Measurements from ENCODE around the gene CRYBG1. TPM values are rescaled to one million over a fixed set of nuclear protein-coding genes. Genes with fewer than 3 reads are reported as not detected.
"Not testable (repeated sequence)": the region's sequence is repeated elsewhere in the genome, so short reads cannot be mapped to it uniquely, and the experiment has no call there.

Gene CRYBG1
- total RNA-seq, 1 experiment from 2014 or later: 2.3 TPM

GRCh38 chr6:106537662-106538061 is 177.1 kb downstream of the CRYBG1 start:
- Histone ChIP-seq H3K36me3 (no peaks in the 10 kb centered on the region), H3K9me3 (no peaks in the 10 kb centered on the region), H3K4me3 (no peak overlapping the region), H3K27me3 (no peaks in the 10 kb centered on the region)
- DNase-seq: no peak

GRCh38 chr6:106538145-106538544 is 177.6 kb downstream of the CRYBG1 start:
- H3K9me3 ChIP-seq: no peaks in the 10 kb centered on the region
- no peaks in the 10 kb centered on the region for H3K36me3 ChIP-seq
- H3K4me3 ChIP-seq: no peak overlapping the region
- DNase-seq: no peak
- no peaks in the 10 kb centered on the region for H3K27me3 ChIP-seq

GRCh38 chr6:106539936-106540335 is 179.4 kb downstream of the CRYBG1 start:
- H3K27me3 ChIP-seq: no peaks in the 10 kb centered on the region
- H3K36me3 ChIP-seq: no peaks in the 10 kb centered on the region
- no peaks in the 10 kb centered on the region for H3K9me3 ChIP-seq
- DNase-seq: no peak
- no peak overlapping the region for H3K4me3 ChIP-seq

GRCh38 chr6:106540432-106540831 is 179.9 kb downstream of the CRYBG1 start:
- Histone ChIP-seq H3K36me3 (no peaks in the 10 kb centered on the region), H3K9me3 (no peaks in the 10 kb centered on the region), H3K27me3 (no peaks in the 10 kb centered on the region), H3K4me3 (no peak overlapping the region)
- DNase-seq: no peak

GRCh38 chr6:106540907-106541306 is 180.4 kb downstream of the CRYBG1 start:
- Histone ChIP-seq H3K9me3 (no peaks in the 10 kb centered on the region), H3K27me3 (no peaks in the 10 kb centered on the region), H3K4me3 (no peak overlapping the region), H3K36me3 (no peaks in the 10 kb centered on the region)
- DNase-seq: no peak

GRCh38 chr6:106546261-106546690 is 185.8 kb downstream of the CRYBG1 start:
- H3K36me3 ChIP-seq: no peaks in the 10 kb centered on the region
- H3K27me3 ChIP-seq: no peaks in the 10 kb centered on the region
- H3K4me3 ChIP-seq: no peak overlapping the region
- H3K9me3 ChIP-seq: no peaks in the 10 kb centered on the region
- peak; percentile 33 for DNase-seq

GRCh38 chr6:106546691-106547414 is 186.3 kb downstream of the CRYBG1 start:
- H3K36me3 ChIP-seq: no peaks in the 10 kb centered on the region
- no peaks in the 10 kb centered on the region for H3K9me3 ChIP-seq
- H3K4me3 ChIP-seq: no peak overlapping the region
- no peaks in the 10 kb centered on the region for H3K27me3 ChIP-seq
- DNase-seq: peak; percentile 67

- Histone ChIP-seq H3K36me3 (no peaks in the 10 kb centered on the region), H3K9me3 (no peaks in the 10 kb centered on the region)
- DNase-seq: no peak
These were observed 187.3 kb downstream of the CRYBG1 start for GRCh38 chr6:106547601-106548453.

GRCh38 chr6:106548926-106549455 is 188.5 kb downstream of the CRYBG1 start:
- H3K4me3 ChIP-seq, H3K9me3 ChIP-seq, H3K36me3 ChIP-seq, DNase-seq, H3K27me3 ChIP-seq: not testable (repeated sequence)

More at GRCh38 chr6:106547601-106548453, 187.3 kb downstream of the CRYBG1 start:
- H3K27me3 ChIP-seq: no peaks in the 10 kb centered on the region
- no peak overlapping the region for H3K4me3 ChIP-seq

GRCh38 chr6:106549521-106549920 is 189.0 kb downstream of the CRYBG1 start:
- Histone ChIP-seq H3K9me3 (no peaks in the 10 kb centered on the region), H3K27me3 (no peaks in the 10 kb centered on the region), H3K4me3 (no peak overlapping the region), H3K36me3 (no peaks in the 10 kb centered on the region)
- DNase-seq: no peak

- DNase-seq: no peak
- Histone ChIP-seq H3K27me3 (no peaks in the 10 kb centered on the region), H3K9me3 (no peaks in the 10 kb centered on the region), H3K4me3 (no peak overlapping the region), H3K36me3 (no peaks in the 10 kb centered on the region)
These were observed 190.6 kb downstream of the CRYBG1 start for GRCh38 chr6:106551155-106551554.

- H3K27me3 ChIP-seq: no peaks in the 10 kb centered on the region
- DNase-seq: no peak
- H3K36me3 ChIP-seq: no peaks in the 10 kb centered on the region
- H3K9me3 ChIP-seq: no peaks in the 10 kb centered on the region
- no peak overlapping the region for H3K4me3 ChIP-seq
These were observed 192.9 kb downstream of the CRYBG1 start for GRCh38 chr6:106553440-106553839.

- Histone ChIP-seq H3K27me3 (no peaks in the 10 kb centered on the region), H3K9me3 (no peaks in the 10 kb centered on the region), H3K36me3 (no peaks in the 10 kb centered on the region), H3K4me3 (no peak overlapping the region)
- DNase-seq: no peak
These were observed 195.2 kb downstream of the CRYBG1 start for GRCh38 chr6:106555767-106556166.

- DNase-seq: no peak
These were observed 195.9 kb downstream of the CRYBG1 start for GRCh38 chr6:106556368-106556960.

GRCh38 chr6:106557837-106558236 is 197.3 kb downstream of the CRYBG1 start:
- H3K27me3 ChIP-seq: no peaks in the 10 kb centered on the region
- DNase-seq: no peak
- H3K36me3 ChIP-seq: no peaks in the 10 kb centered on the region
- H3K4me3 ChIP-seq: no peak overlapping the region
- no peaks in the 10 kb centered on the region for H3K9me3 ChIP-seq

More at GRCh38 chr6:106556368-106556960, 195.9 kb downstream of the CRYBG1 start:
- Histone ChIP-seq H3K36me3 (no peaks in the 10 kb centered on the region), H3K27me3 (no peaks in the 10 kb centered on the region), H3K9me3 (no peaks in the 10 kb centered on the region), H3K4me3 (no peak overlapping the region)

- no peak for DNase-seq
- Histone ChIP-seq H3K9me3 (no peaks in the 10 kb centered on the region), H3K27me3 (no peaks in the 10 kb centered on the region), H3K36me3 (no peaks in the 10 kb centered on the region), H3K4me3 (no peak overlapping the region)
These were observed 197.8 kb downstream of the CRYBG1 start for GRCh38 chr6:106558364-106558763.

- H3K36me3 ChIP-seq, H3K9me3 ChIP-seq, DNase-seq, H3K4me3 ChIP-seq, H3K27me3 ChIP-seq: not testable (repeated sequence)
These were observed 199.1 kb downstream of the CRYBG1 start for GRCh38 chr6:106559659-106560058.

Data from MG63 (cell line).